Activated CD8-positive, alpha-beta T cell treated with anti-CD3 and anti-CD28 coated beads, Interleukin-2, amount 10 ng/mL, durations not matched to agents 7 days and 5 days (primary cell): ENCODE data around the gene IZUMO3. TPM values are rescaled to one million over a fixed set of nuclear protein-coding genes. Genes with fewer than 3 reads are reported as not detected.
"Not testable (repeated sequence)": the region's sequence is repeated elsewhere in the genome, so short reads cannot be mapped to it uniquely, and the experiment has no call there.

Experiments
- ATAC-seq: fragments of 150-1000 bp; cut with Tn5 transposase; one replicate; pipeline ENCODE4 v1.10.0; 2021; ENCODE audit warnings: moderate library complexity
- CTCF ChIA-PET: fragments of 350-600 bp; sonication (Branson Sonifier 250); formaldehyde crosslinking; loops from one replicate; lab custom pipeline; 2021; ENCODE audit warnings: antibody characterized with exemption; lab: Charles Lee
- POLR2A ChIA-PET: fragments of 350-600 bp; sonication (Branson Sonifier 250); formaldehyde crosslinking; loops from one replicate; lab custom pipeline; 2021; ENCODE audit warnings: antibody characterized with exemption; lab: Charles Lee
- DNase-seq: peaks from one replicate; pipeline ENCODE4 v3.0.0-alpha.2; 2020
- H3K27ac Mint-ChIP-seq: one replicate; pipeline ENCODE4 v1.8.0; 2021; ENCODE audit warnings: mild to moderate bottlenecking, mixed read lengths
- H3K27me3 Mint-ChIP-seq: one replicate; pipeline ENCODE4 v1.8.0; 2021; ENCODE audit warnings: low read depth, mixed read lengths
- H3K36me3 Mint-ChIP-seq: one replicate; pipeline ENCODE4 v1.8.0; 2021; ENCODE audit warnings: low read depth, mixed read lengths
- H3K4me1 Mint-ChIP-seq: one replicate; pipeline ENCODE4 v1.8.0; 2021; ENCODE audit warnings: low read depth, mixed read lengths
- H3K4me3 Mint-ChIP-seq: one replicate; pipeline ENCODE4 v1.8.0; 2021; ENCODE audit warnings: mild to moderate bottlenecking, mixed read lengths
- H3K9me3 Mint-ChIP-seq: one replicate; pipeline ENCODE4 v1.8.0; 2022; ENCODE audit warnings: mixed read lengths; ENCODE audit not compliant: insufficient read depth
- total RNA-seq, 2 experiments: library from RNA; stranded (reverse); gene quantifications; one replicate each; pipeline ENCODE4 v1.2.3, GENCODE V29; 2021

The IZUMO3 gene
- not detected for total RNA-seq

- H3K27me3 Mint-ChIP-seq, result no peaks in the 10 kb centered on the region
- POLR2A ChIA-PET, result no interaction called here
- H3K36me3 Mint-ChIP-seq, result no peaks in the 10 kb centered on the region
- H3K4me3 Mint-ChIP-seq, result no peak within 1 kb of the TSS
- DNase-seq (no peak), ATAC-seq (no peak)
- peaks cover 33% of the 10 kb centered on the region for H3K9me3 Mint-ChIP-seq
- CTCF ChIA-PET, result no interaction called here
- H3K4me1 Mint-ChIP-seq, result no peaks in the 10 kb centered on the region
- H3K27ac Mint-ChIP-seq, result no peak within 1 kb of the TSS
Observed at GRCh38 chr9:24545847-24546522, at the start of gene IZUMO3. IZUMO3 (minus strand) TSS chr9:24545897; CDS start chr9:24545649, 248 bp downstream.

GRCh38 chr9:24594234-24594850, 48.6 kb upstream of the IZUMO3 start:
- Mint-ChIP-seq H3K4me1 (no peaks in the 10 kb centered on the region), H3K9me3 (peaks cover 23% of the 10 kb centered on the region), H3K36me3 (no peaks in the 10 kb centered on the region), H3K27ac (no peak overlapping the region), H3K27me3 (no peaks in the 10 kb centered on the region), H3K4me3 (no peak overlapping the region)
- ChIA-PET POLR2A (no interaction called here), CTCF (no interaction called here)
- DNase-seq, result no peak
- no peak for ATAC-seq

- no peak for DNase-seq
Observed at GRCh38 chr9:24590432-24590831, 44.7 kb upstream of the IZUMO3 start.

GRCh38 chr9:24587883-24588282, 42.2 kb upstream of the IZUMO3 start:
- no peak for ATAC-seq
- CTCF ChIA-PET, result no interaction called here
- H3K27ac Mint-ChIP-seq, result no peak overlapping the region

More at GRCh38 chr9:24590432-24590831, 44.7 kb upstream of the IZUMO3 start:
- Mint-ChIP-seq H3K27me3 (no peaks in the 10 kb centered on the region), H3K36me3 (no peaks in the 10 kb centered on the region), H3K27ac (no peak overlapping the region), H3K9me3 (peaks cover 22% of the 10 kb centered on the region), H3K4me3 (no peak overlapping the region), H3K4me1 (no peaks in the 10 kb centered on the region)
- ChIA-PET CTCF (no interaction called here), POLR2A (no interaction called here)
- no peak for ATAC-seq

GRCh38 chr9:24582146-24583126, 36.7 kb upstream of the IZUMO3 start:
- ChIA-PET CTCF (no interaction called here), POLR2A (no interaction called here)
- Mint-ChIP-seq H3K27ac (no peak overlapping the region), H3K4me1 (no peaks in the 10 kb centered on the region), H3K9me3 (peaks cover 27% of the 10 kb centered on the region), H3K4me3 (no peak overlapping the region), H3K27me3 (no peaks in the 10 kb centered on the region), H3K36me3 (no peaks in the 10 kb centered on the region)
- DNase-seq (no peak), ATAC-seq (no peak)

More at GRCh38 chr9:24587883-24588282, 42.2 kb upstream of the IZUMO3 start:
- DNase-seq, result no peak
- Mint-ChIP-seq H3K36me3 (no peaks in the 10 kb centered on the region), H3K27me3 (no peaks in the 10 kb centered on the region), H3K4me1 (no peaks in the 10 kb centered on the region), H3K9me3 (peaks cover 24% of the 10 kb centered on the region), H3K4me3 (no peak overlapping the region)
- POLR2A ChIA-PET, result no interaction called here

GRCh38 chr9:24580005-24580404, 34.3 kb upstream of the IZUMO3 start:
- H3K9me3 Mint-ChIP-seq, result peaks cover 15% of the 10 kb centered on the region
- DNase-seq, H3K36me3 Mint-ChIP-seq, POLR2A ChIA-PET, CTCF ChIA-PET, H3K4me3 Mint-ChIP-seq, H3K4me1 Mint-ChIP-seq, H3K27me3 Mint-ChIP-seq, ATAC-seq, H3K27ac Mint-ChIP-seq: not testable (repeated sequence)

GRCh38 chr9:24572406-24572805, 26.7 kb upstream of the IZUMO3 start:
- Mint-ChIP-seq H3K27ac (no peak overlapping the region), H3K4me1 (no peaks in the 10 kb centered on the region), H3K9me3 (peaks cover 25% of the 10 kb centered on the region), H3K36me3 (no peaks in the 10 kb centered on the region), H3K4me3 (no peak overlapping the region), H3K27me3 (no peaks in the 10 kb centered on the region)
- no peak for ATAC-seq
- ChIA-PET POLR2A (no interaction called here), CTCF (no interaction called here)
- no peak for DNase-seq

GRCh38 chr9:24561957-24562356, 16.3 kb upstream of the IZUMO3 start:
- Mint-ChIP-seq H3K36me3 (no peaks in the 10 kb centered on the region), H3K4me3 (no peak overlapping the region)
- CTCF ChIA-PET, result no interaction called here

GRCh38 chr9:24553183-24553552, 7.5 kb upstream of the IZUMO3 start:
- Mint-ChIP-seq H3K4me3 (no peak overlapping the region), H3K4me1 (no peaks in the 10 kb centered on the region), H3K36me3 (no peaks in the 10 kb centered on the region), H3K27ac (no peak overlapping the region), H3K27me3 (no peaks in the 10 kb centered on the region), H3K9me3 (peaks cover 18% of the 10 kb centered on the region)
- DNase-seq (no peak), ATAC-seq (no peak)
- ChIA-PET POLR2A (no interaction called here), CTCF (no interaction called here)

More at GRCh38 chr9:24561957-24562356, 16.3 kb upstream of the IZUMO3 start:
- peaks cover 29% of the 10 kb centered on the region for H3K9me3 Mint-ChIP-seq
- H3K27ac Mint-ChIP-seq, result no peak overlapping the region
- no peaks in the 10 kb centered on the region for H3K27me3 Mint-ChIP-seq
- no peaks in the 10 kb centered on the region for H3K4me1 Mint-ChIP-seq
- POLR2A ChIA-PET, result no interaction called here
- no peak for ATAC-seq
- no peak for DNase-seq

- POLR2A ChIA-PET, result no interaction called here
Observed at GRCh38 chr9:24552526-24553182, 7.0 kb upstream of the IZUMO3 start.

GRCh38 chr9:24545285-24545684, 412 bp downstream of the IZUMO3 start:
- H3K4me1 Mint-ChIP-seq, result no peaks in the 10 kb centered on the region
- H3K27me3 Mint-ChIP-seq, result no peaks in the 10 kb centered on the region
- H3K27ac Mint-ChIP-seq, result no peak overlapping the region
- ChIA-PET CTCF (no interaction called here), POLR2A (no interaction called here)
- DNase-seq (no peak), ATAC-seq (no peak)
- H3K36me3 Mint-ChIP-seq, result no peaks in the 10 kb centered on the region
- H3K4me3 Mint-ChIP-seq, result no peak overlapping the region
- peaks cover 36% of the 10 kb centered on the region for H3K9me3 Mint-ChIP-seq

More at GRCh38 chr9:24552526-24553182, 7.0 kb upstream of the IZUMO3 start:
- no peaks in the 10 kb centered on the region for H3K36me3 Mint-ChIP-seq
- DNase-seq (no peak), ATAC-seq (no peak)
- H3K4me1 Mint-ChIP-seq, result no peaks in the 10 kb centered on the region
- peaks cover 18% of the 10 kb centered on the region for H3K9me3 Mint-ChIP-seq
- H3K4me3 Mint-ChIP-seq, result no peak overlapping the region
- no peak overlapping the region for H3K27ac Mint-ChIP-seq
- no peaks in the 10 kb centered on the region for H3K27me3 Mint-ChIP-seq
- CTCF ChIA-PET, result no interaction called here
